BJ (cell line): ENCODE results near the gene FAHD1. TPM values are rescaled to one million over a fixed set of nuclear protein-coding genes. Genes with fewer than 3 reads are reported as not detected.

Source experiments
- CTCF ChIA-PET: fragments of 350-600 bp; formaldehyde crosslinking; extraction: SDS; loops from one replicate; lab custom pipeline; 2021; ENCODE audit warnings: antibody characterized with exemption, inconsistent platforms; lab: Yijun Ruan, JAX
- POLR2A ChIA-PET: fragments of 300-600 bp; sonication (Branson Sonifier 250); formaldehyde crosslinking; extraction: SDS; loops from one replicate; lab custom pipeline; 2021; ENCODE audit warnings: antibody characterized with exemption; lab: Charles Lee
- DNase-seq: peaks from one replicate; pipeline ENCODE4 v3.0.0-alpha.2; 2011; ENCODE audit warnings: low read depth
- H3K27me3 ChIP-seq: 2 replicates; pipeline ENCODE4 v1.6.0; 2011; ENCODE audit warnings: low read length; ENCODE audit not compliant: control insufficient read depth, insufficient read depth
- H3K36me3 ChIP-seq: 2 replicates; pipeline ENCODE4 v1.5.1; 2011; ENCODE audit warnings: low read length; ENCODE audit not compliant: control insufficient read depth, insufficient read depth
- H3K4me3 ChIP-seq: 2 replicates; pipeline ENCODE4 v1.5.1; 2011; ENCODE audit warnings: low read depth, mild to moderate bottlenecking, control low read depth, low read length
- polyA plus RNA-seq: library from polyadenylated mRNA; depleted of rRNA; stranded (reverse); fragments of >200 nt; gene quantifications from 2 replicates; pipeline ENCODE4 v1.2.3, GENCODE V29; 2011
- TF ChIP-seq, protein P1 (sequence below): IDR thresholded peaks from 2 replicates; pipeline ENCODE4 v1.5.1; 2011; ENCODE audit warnings: low read depth, mild to moderate bottlenecking, control low read depth, inconsistent platforms, low read length, moderate library complexity; ENCODE audit not compliant: insufficient read depth

The FAHD1 gene
- polyA plus RNA-seq, 1 experiment: 52.5 TPM

DNA sequence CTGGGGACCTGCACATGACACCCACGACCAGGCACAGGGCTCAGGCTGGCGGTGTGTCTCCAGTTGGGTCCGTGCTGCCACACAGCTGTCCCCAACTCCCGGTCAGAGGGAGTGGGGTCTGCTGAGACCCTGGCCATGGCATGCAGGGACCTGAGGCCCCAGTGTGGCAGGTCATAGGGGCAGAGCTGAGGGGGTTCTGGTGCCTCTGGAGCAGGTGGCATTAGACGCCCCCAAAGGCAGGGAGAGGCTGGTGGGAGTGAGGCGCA lies 40.0 kb upstream of the FAHD1 start:
- CTCF ChIA-PET: no interaction called here
- POLR2A ChIA-PET: no interaction called here
- H3K27me3 ChIP-seq: no peaks in the 10 kb centered on the region
- H3K4me3 ChIP-seq: no peak overlapping the region
- DNase-seq: no peak
- H3K36me3 ChIP-seq: peaks cover 14% of the 10 kb centered on the region
- TF ChIP-seq, protein P1, sequence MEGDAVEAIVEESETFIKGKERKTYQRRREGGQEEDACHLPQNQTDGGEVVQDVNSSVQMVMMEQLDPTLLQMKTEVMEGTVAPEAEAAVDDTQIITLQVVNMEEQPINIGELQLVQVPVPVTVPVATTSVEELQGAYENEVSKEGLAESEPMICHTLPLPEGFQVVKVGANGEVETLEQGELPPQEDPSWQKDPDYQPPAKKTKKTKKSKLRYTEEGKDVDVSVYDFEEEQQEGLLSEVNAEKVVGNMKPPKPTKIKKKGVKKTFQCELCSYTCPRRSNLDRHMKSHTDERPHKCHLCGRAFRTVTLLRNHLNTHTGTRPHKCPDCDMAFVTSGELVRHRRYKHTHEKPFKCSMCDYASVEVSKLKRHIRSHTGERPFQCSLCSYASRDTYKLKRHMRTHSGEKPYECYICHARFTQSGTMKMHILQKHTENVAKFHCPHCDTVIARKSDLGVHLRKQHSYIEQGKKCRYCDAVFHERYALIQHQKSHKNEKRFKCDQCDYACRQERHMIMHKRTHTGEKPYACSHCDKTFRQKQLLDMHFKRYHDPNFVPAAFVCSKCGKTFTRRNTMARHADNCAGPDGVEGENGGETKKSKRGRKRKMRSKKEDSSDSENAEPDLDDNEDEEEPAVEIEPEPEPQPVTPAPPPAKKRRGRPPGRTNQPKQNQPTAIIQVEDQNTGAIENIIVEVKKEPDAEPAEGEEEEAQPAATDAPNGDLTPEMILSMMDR: no peak

DNA sequence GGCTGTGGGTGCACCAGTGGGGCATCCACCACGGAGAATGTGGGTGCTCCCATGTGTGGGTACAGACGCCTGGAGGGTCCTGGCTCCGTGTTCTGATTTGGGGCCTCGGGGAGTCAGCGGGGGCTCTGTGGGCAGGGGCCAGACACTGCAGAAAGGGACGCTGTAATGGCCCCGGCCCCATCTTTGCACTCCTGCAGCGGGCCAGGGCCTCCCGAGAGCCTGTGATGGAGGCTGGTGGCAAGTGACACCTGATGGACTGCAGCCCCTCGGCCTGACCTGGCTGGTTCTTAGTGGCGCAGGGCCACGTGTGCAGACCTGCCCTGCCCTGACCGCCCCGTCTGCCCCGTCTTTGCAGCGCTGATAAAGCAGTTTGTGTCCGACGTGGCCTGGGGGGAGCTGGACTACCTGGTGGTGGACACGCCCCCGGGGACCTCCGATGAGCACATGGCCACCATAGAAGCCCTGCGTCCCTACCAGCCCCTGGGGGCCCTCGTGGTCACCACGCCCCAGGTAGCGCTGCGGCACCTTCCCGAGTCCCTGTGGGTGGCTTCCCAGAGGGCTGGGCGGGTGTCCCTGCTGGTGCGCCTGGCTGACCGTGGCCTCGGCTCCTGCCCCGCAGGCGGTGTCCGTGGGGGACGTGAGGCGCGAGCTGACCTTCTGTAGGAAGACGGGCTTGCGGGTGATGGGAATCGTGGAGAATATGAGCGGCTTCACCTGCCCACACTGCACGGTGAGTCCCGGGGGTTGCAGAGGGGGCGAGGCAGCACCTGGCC lies 39.5 kb upstream of the FAHD1 start:
- no peak overlapping the region for H3K4me3 ChIP-seq
- ChIA-PET POLR2A (no interaction called here), CTCF (interaction anchor here (0.6 kb wide), 1 partner anchor 24 kb away, joined by 3 read pairs; no protein-coding TSS in a partner anchor)
- no peaks in the 10 kb centered on the region for H3K27me3 ChIP-seq
- TF ChIP-seq, protein P1: no peak
- DNase-seq: no peak
- H3K36me3 ChIP-seq: peaks cover 14% of the 10 kb centered on the region

DNA sequence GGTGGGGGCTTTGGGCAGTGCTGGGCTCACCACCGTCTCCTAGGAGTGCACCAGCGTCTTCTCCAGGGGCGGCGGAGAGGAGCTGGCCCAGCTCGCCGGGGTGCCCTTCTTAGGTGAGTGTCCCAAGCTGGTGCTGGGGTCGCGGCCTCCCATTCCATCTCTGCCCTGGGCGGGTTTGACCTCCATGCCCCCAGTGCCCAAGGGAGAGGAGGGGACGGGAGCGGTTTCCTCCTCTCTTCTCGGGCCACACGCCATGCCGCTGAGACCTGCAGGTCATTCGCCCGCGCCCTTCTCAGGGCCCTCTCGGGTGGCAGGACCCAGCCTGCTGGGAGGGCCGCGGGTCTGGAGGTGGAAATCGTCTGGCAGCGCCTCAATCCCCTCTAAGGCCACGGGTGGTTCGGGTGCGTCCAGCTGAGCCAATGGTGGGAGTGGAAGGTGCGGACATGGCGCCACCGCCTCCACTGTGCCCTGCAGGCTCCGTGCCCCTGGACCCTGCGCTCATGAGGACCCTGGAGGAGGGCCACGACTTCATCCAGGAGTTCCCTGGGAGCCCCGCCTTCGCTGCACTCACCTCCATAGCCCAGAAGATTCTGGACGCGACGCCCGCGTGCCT lies 38.8 kb upstream of the FAHD1 start:
- TF ChIP-seq, protein P1: no peak

DNA sequence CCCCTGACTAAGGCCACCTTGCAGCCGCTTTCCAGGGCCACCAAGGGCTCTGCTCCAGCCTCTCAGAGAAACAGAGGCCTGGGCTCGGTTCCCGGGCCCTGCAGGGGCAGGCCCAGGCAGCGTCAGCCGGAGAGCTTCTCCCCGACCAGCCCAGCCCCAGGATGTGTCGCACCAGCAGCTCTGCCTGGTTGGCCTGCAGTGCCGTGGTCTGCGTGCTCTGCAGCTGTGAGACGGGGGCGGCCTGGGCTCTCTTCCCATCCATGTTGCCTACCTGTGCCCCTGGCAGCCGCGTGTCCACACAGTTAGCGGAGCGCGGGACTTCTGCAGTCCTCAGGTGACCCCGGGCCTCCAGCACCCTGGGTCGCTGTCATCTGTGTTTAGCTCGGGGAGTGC lies 38.3 kb upstream of the FAHD1 start:
- Histone ChIP-seq H3K36me3 (peaks cover 14% of the 10 kb centered on the region), H3K4me3 (no peak overlapping the region), H3K27me3 (no peaks in the 10 kb centered on the region)
- DNase-seq: no peak
- TF ChIP-seq, protein P1: no peak
- ChIA-PET POLR2A (no interaction called here), CTCF (no interaction called here)

More for the DNA sequence above, 38.8 kb upstream of the FAHD1 start:
- no peaks in the 10 kb centered on the region for H3K27me3 ChIP-seq
- peaks cover 14% of the 10 kb centered on the region for H3K36me3 ChIP-seq
- CTCF ChIA-PET: interaction anchor here (0.6 kb wide), 1 partner anchor 23 kb away, joined by 3 read pairs; no protein-coding TSS in a partner anchor
- DNase-seq: no peak
- H3K4me3 ChIP-seq: no peak overlapping the region
- POLR2A ChIA-PET: no interaction called here

DNA sequence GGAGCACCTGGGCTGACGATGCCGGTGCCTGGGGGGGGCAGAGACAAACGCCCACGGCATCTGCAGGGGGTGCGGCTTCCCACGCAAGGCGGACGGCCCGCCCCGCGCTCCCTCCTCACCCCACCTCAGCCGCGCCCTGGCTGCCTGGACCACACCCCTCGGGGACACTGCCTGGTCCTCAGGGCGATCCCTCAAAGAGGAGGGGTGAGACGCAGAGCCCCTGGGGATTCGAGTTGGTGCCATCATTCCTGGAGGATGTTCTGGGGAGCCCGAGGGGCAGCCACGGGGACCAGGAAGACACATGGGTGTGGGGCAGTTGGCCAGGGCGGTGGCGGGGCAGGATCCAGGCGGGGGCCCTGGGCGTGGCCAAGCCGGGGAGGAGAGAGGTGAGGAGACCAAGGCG lies 37.4 kb upstream of the FAHD1 start:
- Histone ChIP-seq H3K27me3 (no peaks in the 10 kb centered on the region), H3K4me3 (no peak overlapping the region), H3K36me3 (peaks cover 14% of the 10 kb centered on the region)
- TF ChIP-seq, protein P1: no peak
- no peak for DNase-seq
- ChIA-PET POLR2A (no interaction called here), CTCF (no interaction called here)
